Type B pancreatic cell (in vitro differentiated cells): Measurements from ENCODE around the gene B3GALNT2. TPM values are rescaled to one million over a fixed set of nuclear protein-coding genes. Genes with fewer than 3 reads are reported as not detected.
A peak's percentile ranks its signal among the peaks of the same experiment; 100 is the strongest.

Experiments
- DNase-seq: peaks from one replicate; pipeline ENCODE4 v3.0.0; 2021; ENCODE audit warnings: mixed read lengths; ENCODE audit not compliant: unreplicated experiment; ENCODE audit errors: extremely low spot score
- H3K27ac Mint-ChIP-seq: 2 replicates; pipeline ENCODE4 v1.8.0; 2021; ENCODE audit warnings: mild to moderate bottlenecking, mixed read lengths
- H3K27me3 Mint-ChIP-seq: 2 replicates; pipeline ENCODE4 v1.8.0; 2021; ENCODE audit warnings: mixed read lengths
- H3K36me3 Mint-ChIP-seq: 2 replicates; pipeline ENCODE4 v1.8.0; 2021; ENCODE audit warnings: mixed read lengths
- H3K4me1 Mint-ChIP-seq: one replicate; pipeline ENCODE4 v1.8.0; 2021; ENCODE audit warnings: mixed read lengths; ENCODE audit not compliant: unreplicated experiment
- H3K4me3 Mint-ChIP-seq: 2 replicates; pipeline ENCODE4 v1.8.0; 2021; ENCODE audit warnings: mild to moderate bottlenecking, mixed read lengths
- H3K9me3 Mint-ChIP-seq: 2 replicates; pipeline ENCODE4 v1.8.0; 2021; ENCODE audit warnings: mixed read lengths
- total RNA-seq: library from RNA; stranded (reverse); gene quantifications from 2 replicates; pipeline ENCODE4 v1.2.1, GENCODE V29; 2021; ENCODE audit warnings: low replicate concordance
- TF ChIP-seq, protein P1 (sequence below): fragments of 200-600 bp; sonication (generic); conservative IDR thresholded peaks from 2 replicates; pipeline ENCODE4 v1.5.0; 2021; ENCODE audit warnings: antibody characterized with exemption, mild to moderate bottlenecking

B3GALNT2 gene
- total RNA-seq, 1 donor from 2014 or later = 31.3 TPM

DNA sequence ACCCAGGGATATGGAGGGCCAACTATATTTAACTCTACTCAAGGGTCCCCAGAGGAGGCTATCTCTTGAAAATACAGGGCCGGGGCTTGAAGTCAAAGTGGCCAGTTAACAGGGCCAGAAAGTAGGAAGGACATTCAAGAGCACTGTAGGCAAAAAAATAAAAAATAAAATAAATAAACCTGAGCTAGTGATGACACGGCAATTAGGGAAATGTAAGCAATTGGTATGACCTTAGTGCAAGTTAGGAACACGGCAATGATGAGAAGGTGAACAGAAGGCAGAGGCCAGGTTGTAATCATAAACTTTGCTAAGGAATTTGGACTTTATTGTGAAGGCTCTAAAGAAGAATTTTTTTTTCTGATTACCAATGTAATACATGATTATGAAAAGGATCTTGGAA is 3.4 kb upstream of the B3GALNT2 start:
- Mint-ChIP-seq H3K36me3 (no peaks in the 10 kb centered on the region), H3K9me3 (no peaks in the 10 kb centered on the region), H3K27ac (no peak overlapping the region), H3K4me3 (no peak overlapping the region), H3K4me1 (peaks cover 4% of the 10 kb centered on the region), H3K27me3 (no peaks in the 10 kb centered on the region)
- TF ChIP-seq, protein P1, sequence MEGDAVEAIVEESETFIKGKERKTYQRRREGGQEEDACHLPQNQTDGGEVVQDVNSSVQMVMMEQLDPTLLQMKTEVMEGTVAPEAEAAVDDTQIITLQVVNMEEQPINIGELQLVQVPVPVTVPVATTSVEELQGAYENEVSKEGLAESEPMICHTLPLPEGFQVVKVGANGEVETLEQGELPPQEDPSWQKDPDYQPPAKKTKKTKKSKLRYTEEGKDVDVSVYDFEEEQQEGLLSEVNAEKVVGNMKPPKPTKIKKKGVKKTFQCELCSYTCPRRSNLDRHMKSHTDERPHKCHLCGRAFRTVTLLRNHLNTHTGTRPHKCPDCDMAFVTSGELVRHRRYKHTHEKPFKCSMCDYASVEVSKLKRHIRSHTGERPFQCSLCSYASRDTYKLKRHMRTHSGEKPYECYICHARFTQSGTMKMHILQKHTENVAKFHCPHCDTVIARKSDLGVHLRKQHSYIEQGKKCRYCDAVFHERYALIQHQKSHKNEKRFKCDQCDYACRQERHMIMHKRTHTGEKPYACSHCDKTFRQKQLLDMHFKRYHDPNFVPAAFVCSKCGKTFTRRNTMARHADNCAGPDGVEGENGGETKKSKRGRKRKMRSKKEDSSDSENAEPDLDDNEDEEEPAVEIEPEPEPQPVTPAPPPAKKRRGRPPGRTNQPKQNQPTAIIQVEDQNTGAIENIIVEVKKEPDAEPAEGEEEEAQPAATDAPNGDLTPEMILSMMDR = no peak
- no peak for DNase-seq

DNA sequence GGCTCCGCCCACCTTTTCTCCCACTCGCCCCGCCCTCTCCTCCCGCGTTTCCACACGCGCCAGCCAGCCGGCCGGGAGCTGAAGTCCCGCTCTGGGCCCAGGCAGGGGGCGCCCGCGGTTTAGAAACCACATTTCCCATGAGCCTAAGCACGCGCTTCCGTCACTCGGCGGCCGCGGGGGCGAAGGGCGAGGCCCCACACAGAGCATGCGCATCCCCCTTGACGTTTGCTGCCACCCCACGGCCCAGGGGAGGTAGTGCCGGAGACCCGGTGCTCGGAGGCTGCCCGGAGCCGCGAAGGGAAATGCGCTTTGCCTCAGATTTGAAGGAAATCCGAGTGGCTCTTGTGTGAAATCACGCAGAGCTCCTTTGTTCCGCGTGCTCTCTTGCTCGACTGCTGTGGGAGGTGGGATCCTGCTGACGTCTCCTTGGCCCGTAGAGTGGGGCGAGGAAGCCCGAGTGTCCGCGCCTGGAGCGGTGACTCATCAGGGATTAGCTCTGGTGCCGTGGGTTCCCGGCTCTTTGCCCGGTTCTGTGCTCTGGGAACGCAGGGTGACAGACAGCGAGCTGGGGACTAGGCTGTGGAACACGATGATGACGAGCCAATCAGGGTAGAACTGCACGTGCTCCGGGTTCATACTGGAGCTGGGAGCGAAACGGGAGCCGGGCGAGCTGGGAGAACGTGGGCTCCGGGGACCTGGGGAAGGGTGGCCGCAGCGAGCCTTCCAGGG is 406 bp upstream of the B3GALNT2 start:
- DNase-seq = peak; percentile 100
- Mint-ChIP-seq H3K4me1 (peaks cover 21% of the 10 kb centered on the region), H3K27me3 (no peaks in the 10 kb centered on the region), H3K4me3 (peak overlapping the region; percentile 98), H3K36me3 (peaks cover 4% of the 10 kb centered on the region), H3K9me3 (no peaks in the 10 kb centered on the region), H3K27ac (peak overlapping the region; percentile 99)
- TF ChIP-seq, protein P1 = peak; percentile 83

DNA sequence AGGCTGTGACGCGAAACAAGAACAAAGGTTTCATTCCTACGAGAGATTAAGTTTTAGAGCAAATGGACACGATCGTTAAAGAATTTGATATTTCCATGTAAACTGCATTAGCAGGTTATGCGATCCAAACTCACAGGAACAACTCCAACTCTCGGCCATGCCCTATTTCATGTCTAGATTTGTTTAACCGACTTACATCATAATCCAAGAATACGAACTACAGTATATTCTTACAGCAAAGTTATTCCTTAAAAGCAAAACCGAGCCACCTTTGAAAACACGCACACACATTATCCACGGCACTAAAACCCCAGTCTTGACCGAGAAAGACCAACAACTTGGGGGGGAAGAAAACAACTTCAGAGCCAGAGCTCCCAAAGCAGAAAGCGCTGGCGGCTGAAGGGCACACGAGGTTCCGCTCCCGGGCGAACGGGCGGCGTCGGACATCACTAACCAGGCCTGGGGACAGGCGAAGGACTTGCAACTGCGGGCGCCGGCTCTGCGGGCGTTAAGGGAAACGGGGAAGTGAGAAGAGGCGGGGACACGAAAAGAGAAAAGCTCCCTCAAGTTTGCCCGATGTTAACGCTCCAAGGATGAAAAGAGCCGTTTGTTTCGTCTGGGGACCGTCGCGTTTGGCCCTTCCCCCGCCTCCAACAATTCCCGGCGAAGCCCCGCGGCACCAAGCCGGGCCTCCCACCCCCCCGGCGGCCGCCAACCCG is 690 bp downstream of the B3GALNT2 start:
- Mint-ChIP-seq H3K27ac (peak overlapping the region; percentile 96), H3K4me3 (peak overlapping the region; percentile 96), H3K27me3 (no peaks in the 10 kb centered on the region), H3K36me3 (peaks cover 4% of the 10 kb centered on the region), H3K9me3 (no peaks in the 10 kb centered on the region), H3K4me1 (peaks cover 21% of the 10 kb centered on the region)
- TF ChIP-seq, protein P1 = no peak
- DNase-seq = no peak

DNA sequence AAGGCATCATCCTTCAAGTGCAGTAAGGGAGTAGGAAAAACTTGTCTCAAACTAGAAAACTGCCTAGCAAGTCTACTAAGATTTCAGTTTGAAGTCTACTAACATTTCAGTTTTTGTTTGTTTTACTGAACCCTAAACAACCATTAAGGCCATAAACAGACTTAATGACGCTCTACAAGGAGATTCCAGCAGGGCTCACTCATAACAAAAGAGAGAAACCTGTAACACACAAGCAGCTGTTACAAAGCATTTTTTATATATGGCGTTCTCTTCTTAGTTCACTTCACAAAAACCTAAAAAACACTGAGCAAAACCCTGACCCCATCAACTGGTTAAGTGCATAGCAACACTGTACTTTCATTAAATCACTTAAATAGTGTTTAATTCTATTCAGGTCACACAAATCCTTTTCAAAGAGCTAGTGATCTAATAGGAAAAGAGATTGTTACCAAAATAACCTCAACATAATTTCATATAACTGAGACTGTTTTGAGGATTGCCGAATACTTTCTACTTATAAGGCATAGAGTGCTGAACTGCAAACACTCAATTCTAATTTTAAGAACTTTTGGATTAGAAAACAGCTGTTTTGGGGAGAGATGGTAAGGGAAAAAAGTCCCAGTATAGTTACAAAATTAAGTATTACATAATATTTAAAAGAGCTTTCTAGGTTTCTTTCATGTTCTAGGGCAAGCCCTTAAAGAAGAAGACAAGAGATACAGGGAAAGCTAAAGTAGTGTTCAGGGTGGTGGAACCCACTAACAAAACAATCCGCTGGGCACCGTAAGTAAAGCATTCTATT is 1.4 kb downstream of the B3GALNT2 start:
- Mint-ChIP-seq H3K4me1 (peaks cover 21% of the 10 kb centered on the region), H3K27ac (peak overlapping the region; percentile 96), H3K4me3 (peak overlapping the region; percentile 96), H3K27me3 (no peaks in the 10 kb centered on the region), H3K9me3 (no peaks in the 10 kb centered on the region), H3K36me3 (peaks cover 4% of the 10 kb centered on the region)
- DNase-seq = no peak
- TF ChIP-seq, protein P1 = no peak

DNA sequence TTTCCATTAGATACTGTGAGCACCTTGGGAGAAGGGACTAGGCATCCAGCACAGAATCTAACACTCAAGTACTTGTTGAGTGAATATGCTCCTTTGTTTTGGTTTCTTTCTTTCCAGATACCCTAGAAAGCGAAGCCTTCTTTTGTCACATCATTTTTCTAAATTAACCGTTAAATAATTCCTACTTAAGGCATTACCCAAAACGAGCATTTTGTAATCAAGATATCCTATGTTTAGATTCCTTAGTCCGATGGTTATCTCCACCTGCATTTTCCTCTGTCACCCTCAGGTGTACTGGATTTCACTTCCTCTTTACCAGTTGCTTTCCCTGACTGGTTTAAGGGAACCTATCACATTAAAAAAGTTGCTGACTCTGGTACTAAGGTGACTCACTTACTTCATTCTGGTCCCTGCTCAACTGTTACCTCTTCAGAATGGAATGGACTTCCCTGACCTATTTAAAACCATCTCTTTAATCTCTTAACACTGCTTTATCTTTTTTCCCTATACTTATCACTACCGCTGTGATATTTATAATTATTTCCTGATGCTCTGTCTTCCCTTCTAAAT is 3.2 kb downstream of the B3GALNT2 start:
- no peaks in the 10 kb centered on the region for H3K27me3 Mint-ChIP-seq
- peaks cover 4% of the 10 kb centered on the region for H3K36me3 Mint-ChIP-seq
- peak overlapping the region; percentile 65 for H3K4me3 Mint-ChIP-seq
- no peaks in the 10 kb centered on the region for H3K9me3 Mint-ChIP-seq
- DNase-seq = no peak
- H3K27ac Mint-ChIP-seq = no peak overlapping the region
- TF ChIP-seq, protein P1 = no peak
- H3K4me1 Mint-ChIP-seq = peaks cover 17% of the 10 kb centered on the region
